Measurements from ENCODE around the gene MT1A. TPM values are rescaled to one million over a fixed set of nuclear protein-coding genes. Genes with fewer than 3 reads are reported as not detected.

The MT1A gene
- total and polyA plus RNA-seq, 2 donors (not counting 3 experiments of a cell fraction or from before 2014, with no cell fraction given), result 6.5 to 8.4 TPM

- H3K36me3 ChIP-seq (ENCODE audit: control insufficient read depth in 2 of 2, extremely low read depth in 1 of 2, insufficient read depth in 2 of 2, low read length in 2 of 2), result no peaks in the 10 kb centered on the region
- H3K4me1 ChIP-seq (ENCODE audit: control insufficient read depth, extremely low read depth, insufficient read depth, low read length), result peaks cover 77% of the 10 kb centered on the region
- no TSS peak for BruUV-seq (replicated peaks)
- no peaks in the 10 kb centered on the region for H3K27me3 ChIP-seq (ENCODE audit: control insufficient read depth in 2 of 2, insufficient read depth in 2 of 2, low read length in 2 of 2)
- TF ChIP-seq, protein P1, sequence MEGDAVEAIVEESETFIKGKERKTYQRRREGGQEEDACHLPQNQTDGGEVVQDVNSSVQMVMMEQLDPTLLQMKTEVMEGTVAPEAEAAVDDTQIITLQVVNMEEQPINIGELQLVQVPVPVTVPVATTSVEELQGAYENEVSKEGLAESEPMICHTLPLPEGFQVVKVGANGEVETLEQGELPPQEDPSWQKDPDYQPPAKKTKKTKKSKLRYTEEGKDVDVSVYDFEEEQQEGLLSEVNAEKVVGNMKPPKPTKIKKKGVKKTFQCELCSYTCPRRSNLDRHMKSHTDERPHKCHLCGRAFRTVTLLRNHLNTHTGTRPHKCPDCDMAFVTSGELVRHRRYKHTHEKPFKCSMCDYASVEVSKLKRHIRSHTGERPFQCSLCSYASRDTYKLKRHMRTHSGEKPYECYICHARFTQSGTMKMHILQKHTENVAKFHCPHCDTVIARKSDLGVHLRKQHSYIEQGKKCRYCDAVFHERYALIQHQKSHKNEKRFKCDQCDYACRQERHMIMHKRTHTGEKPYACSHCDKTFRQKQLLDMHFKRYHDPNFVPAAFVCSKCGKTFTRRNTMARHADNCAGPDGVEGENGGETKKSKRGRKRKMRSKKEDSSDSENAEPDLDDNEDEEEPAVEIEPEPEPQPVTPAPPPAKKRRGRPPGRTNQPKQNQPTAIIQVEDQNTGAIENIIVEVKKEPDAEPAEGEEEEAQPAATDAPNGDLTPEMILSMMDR (IDR thresholded peaks at IDR 0.05; ENCODE audit: extremely low read depth in 1 of 2, insufficient read depth in 1 of 2, low read depth in 1 of 2, low read length in 2 of 2), result no peak
- TF ChIP-seq, protein P2, sequence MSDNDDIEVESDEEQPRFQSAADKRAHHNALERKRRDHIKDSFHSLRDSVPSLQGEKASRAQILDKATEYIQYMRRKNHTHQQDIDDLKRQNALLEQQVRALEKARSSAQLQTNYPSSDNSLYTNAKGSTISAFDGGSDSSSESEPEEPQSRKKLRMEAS (IDR thresholded peaks at IDR 0.05; ENCODE audit: insufficient read depth, insufficient read length), result peak; percentile 3
- TF ChIP-seq POLR2A (IDR thresholded peaks at IDR 0.05; ENCODE audit: low read depth, low read length) (peak; percentile 95), FOS (IDR thresholded peaks at IDR 0.05; ENCODE audit: borderline replicate concordance, insufficient read depth, low read length) (peak; percentile 4), POLR2AphosphoS5 (IDR thresholded peaks at IDR 0.05; ENCODE audit: insufficient read depth, low read depth, low read length) (peak; percentile 97)
- H4K20me1 ChIP-seq (replicated peaks; ENCODE audit: control insufficient read depth, extremely low read depth, insufficient read depth, low read length), result no peaks in the 10 kb centered on the region
- no peak overlapping the region for H2AFZ ChIP-seq (ENCODE audit: low read depth, low read length)
- no peaks in the 10 kb centered on the region for H3K9me1 ChIP-seq (replicated peaks; ENCODE audit: control insufficient read depth, extremely low read depth, insufficient read depth, low read length)
- FAIRE-seq (peak; percentile 69), DNase-seq (ENCODE audit: low read depth, low spot score) (peak; percentile 73)
- peak overlapping the region in 2 of 3 experiments; percentile 50 to 93 for H3K4me3 ChIP-seq (replicated peaks in 1 of 3; ENCODE audit: insufficient read depth in 1 of 3, low read depth in 1 of 3, low read length in 3 of 3)
- dilution Hi-C loops (cut with MboI; ENCODE audit: extremely low pct_ligation_motif_present, low sequenced_read_pairs) (no loop called here), intact Hi-C loops (cut with micrococcal nuclease) (no loop called here)
- POLR2A ChIA-PET, result interaction anchor here (4.5 kb wide), 1 partner anchor 16 kb away, joined by 51 read pairs; the partner anchor contains the start of gene MT1E
- H3K9me3 ChIP-seq (replicated peaks; ENCODE audit: control insufficient read depth, insufficient read depth, low read length), result no peaks in the 10 kb centered on the region
- peak overlapping the region; percentile 81 for H3K4me2 ChIP-seq (ENCODE audit: insufficient read depth, low read length)
- H3K9ac ChIP-seq (replicated peaks; ENCODE audit: extremely low read depth, insufficient read depth, low read length), result peak overlapping the region; percentile 95
- peaks cover 28% of the 10 kb centered on the region for H3K79me2 ChIP-seq (ENCODE audit: control insufficient read depth, insufficient read depth, low read length)
- CTCF ChIA-PET, result interaction anchor here (0.7 to 2.1 kb wide), 6 partner anchors 9 to 96 kb away, joined by 3 to 7 read pairs (median 3); no protein-coding TSS in a partner anchor
- peak overlapping the region; percentile 99 for H3K27ac ChIP-seq (ENCODE audit: insufficient read depth, low read depth, low read length)
These were observed 28.4 kb upstream of the MT1A start for GRCh38 chr16:56610017-56610608.
